ENCODE data around the gene SLC6A3. TPM values are rescaled to one million over a fixed set of nuclear protein-coding genes. Genes with fewer than 3 reads are reported as not detected.

The SLC6A3 gene
- total and polyA plus RNA-seq, 2 donors (not counting 3 experiments of a cell fraction or from before 2014, with no cell fraction given), result not detected

- FAIRE-seq (no peak), DNase-seq (ENCODE audit: low read depth, low spot score) (no peak)
- Histone ChIP-seq H3K4me2 (ENCODE audit: insufficient read depth, low read length) (no peak overlapping the region), H2AFZ (ENCODE audit: low read depth, low read length) (no peak overlapping the region), H3K79me2 (ENCODE audit: control insufficient read depth, insufficient read depth, low read length) (no peaks in the 10 kb centered on the region), H4K20me1 (replicated peaks; ENCODE audit: control insufficient read depth, extremely low read depth, insufficient read depth, low read length) (no peaks in the 10 kb centered on the region), H3K9me1 (replicated peaks; ENCODE audit: control insufficient read depth, extremely low read depth, insufficient read depth, low read length) (no peaks in the 10 kb centered on the region), H3K9ac (replicated peaks; ENCODE audit: extremely low read depth, insufficient read depth, low read length) (no peak overlapping the region), H3K4me3 (replicated peaks in 1 of 3; ENCODE audit: insufficient read depth in 1 of 3, low read depth in 1 of 3, low read length in 3 of 3) (no peak overlapping the region), H3K27me3 (ENCODE audit: control insufficient read depth in 2 of 2, insufficient read depth in 2 of 2, low read length in 2 of 2) (no peaks in the 10 kb centered on the region), H3K4me1 (ENCODE audit: control insufficient read depth, extremely low read depth, insufficient read depth, low read length) (no peaks in the 10 kb centered on the region), H3K27ac (ENCODE audit: insufficient read depth, low read depth, low read length) (no peak overlapping the region), H3K36me3 (ENCODE audit: control insufficient read depth in 2 of 2, extremely low read depth in 1 of 2, insufficient read depth in 2 of 2, low read length in 2 of 2) (no peaks in the 10 kb centered on the region), H3K9me3 (replicated peaks; ENCODE audit: control insufficient read depth, insufficient read depth, low read length) (no peaks in the 10 kb centered on the region)
- intact Hi-C loops (cut with micrococcal nuclease), result no loop called here
- BruUV-seq (replicated peaks), result no TSS peak
- POLR2A ChIA-PET, result no interaction called here
- TF ChIP-seq FOS (IDR thresholded peaks at IDR 0.05; ENCODE audit: borderline replicate concordance, insufficient read depth, low read length) (no peak), POLR2AphosphoS5 (IDR thresholded peaks at IDR 0.05; ENCODE audit: insufficient read depth, low read depth, low read length) (no peak), JUN (IDR thresholded peaks at IDR 0.05; ENCODE audit: borderline replicate concordance, insufficient read depth, insufficient read length, low read depth) (no peak), CTCF (IDR thresholded peaks at IDR 0.05; ENCODE audit: extremely low read depth in 1 of 2, insufficient read depth in 1 of 2, low read depth in 1 of 2, low read length in 2 of 2) (no peak), GATA2 (IDR thresholded peaks at IDR 0.05; ENCODE audit: insufficient read depth, insufficient read length, low read depth, low read length) (no peak), POLR2A (IDR thresholded peaks at IDR 0.05; ENCODE audit: low read depth, low read length) (no peak), MYC (IDR thresholded peaks at IDR 0.05; ENCODE audit: low read depth, low read length) (no peak), EZH2 (IDR thresholded peaks at IDR 0.05; ENCODE audit: borderline replicate concordance, low read depth, low read length, severe bottlenecking) (no peak), MAX (IDR thresholded peaks at IDR 0.05; ENCODE audit: insufficient read depth, insufficient read length) (no peak)
- CTCF ChIA-PET, result no interaction called here
- dilution Hi-C loops (cut with MboI; ENCODE audit: extremely low pct_ligation_motif_present, low sequenced_read_pairs), result no loop called here
Observed at GRCh38 chr5:1405121-1405520, 40.1 kb downstream of the SLC6A3 start.
